IMR-90 (cell line): ENCODE data around the gene RUNX2. TPM values are rescaled to one million over a fixed set of nuclear protein-coding genes. Genes with fewer than 3 reads are reported as not detected.

Source experiments
- ATAC-seq: fragments of 200-7000 bp; cut with Tn5 transposase; 2 replicates; pipeline ENCODE4 v1.9.1; 2020; ENCODE audit warnings: low read depth, mild to moderate bottlenecking, moderate library complexity
- BruUV-seq: library from RNA; stranded (reverse); fragments of 400-500 nt; replicated peaks from 2 replicates; lab custom pipeline; 2021; lab: Mats Ljungman, UMichigan
- CTCF ChIA-PET: fragments of 300-600 bp; formaldehyde crosslinking; extraction: SDS; loops from one replicate; lab custom pipeline; 2021; ENCODE audit warnings: antibody characterized with exemption; lab: Yijun Ruan, JAX
- POLR2A ChIA-PET: fragments of 300-600 bp; sonication (Branson Sonifier 250); formaldehyde crosslinking; loops from one replicate; lab custom pipeline; 2022; ENCODE audit warnings: antibody characterized with exemption; ENCODE audit not compliant: unreplicated experiment; lab: Charles Lee
- DNase-seq: peaks from one replicate; pipeline ENCODE4 v3.0.0; 2013
- H2AFZ ChIP-seq: replicated peaks from 2 replicates; pipeline ENCODE3; 2013; ENCODE audit warnings: low read length, mild to moderate bottlenecking; ENCODE audit not compliant: poor library complexity
- H2AK5ac ChIP-seq: 2 replicates; pipeline ENCODE4 v1.6.1; 2013; ENCODE audit warnings: low read depth, low read length, inconsistent platforms
- H2AK9ac ChIP-seq: replicated peaks from 2 replicates; pipeline ENCODE3; 2013; ENCODE audit warnings: mild to moderate bottlenecking, low read depth, low read length, moderate library complexity; ENCODE audit not compliant: poor library complexity
- H2BK120ac ChIP-seq: 2 replicates; pipeline ENCODE4 v1.6.1; 2013; ENCODE audit warnings: low read depth, low read length, inconsistent platforms
- H2BK15ac ChIP-seq: 3 replicates; pipeline ENCODE4 v1.6.1; 2013; ENCODE audit warnings: low read depth, low read length, inconsistent platforms
- H2BK20ac ChIP-seq: 2 replicates; pipeline ENCODE4 v1.6.1; 2013; ENCODE audit warnings: low read depth, mild to moderate bottlenecking, inconsistent platforms, low read length, moderate library complexity
- H2BK5ac ChIP-seq: 2 replicates; pipeline ENCODE4 v1.6.1; 2013; ENCODE audit warnings: mild to moderate bottlenecking, low read depth, low read length, inconsistent platforms; ENCODE audit not compliant: poor library complexity, severe bottlenecking
- H3K14ac ChIP-seq: replicated peaks from 2 replicates; pipeline ENCODE4 v1.6.1; 2013; ENCODE audit warnings: low read depth, low read length, inconsistent platforms
- H3K18ac ChIP-seq: 2 replicates; pipeline ENCODE4 v1.6.1; 2013; ENCODE audit warnings: low read depth, low read length, control low read depth
- H3K23ac ChIP-seq: 2 replicates; pipeline ENCODE4 v1.6.1; 2013; ENCODE audit warnings: low read depth, low read length, inconsistent platforms
- H3K27ac ChIP-seq: 2 replicates; pipeline ENCODE4 v1.5.1; 2013; ENCODE audit warnings: mild to moderate bottlenecking, control low read depth, low read length; ENCODE audit not compliant: insufficient read depth
- H3K27me3 ChIP-seq: 2 replicates; pipeline ENCODE4 v1.6.1; 2013; ENCODE audit warnings: low read length; ENCODE audit not compliant: control insufficient read depth, insufficient read depth
- H3K36me3 ChIP-seq: 2 replicates; pipeline ENCODE4 v1.6.1; 2013; ENCODE audit warnings: low read length, mixed read lengths; ENCODE audit not compliant: control insufficient read depth, insufficient read depth
- H3K4ac ChIP-seq: 2 replicates; pipeline ENCODE4 v1.6.1; 2013; ENCODE audit warnings: low read depth, low read length, inconsistent platforms
- H3K4me1 ChIP-seq: 2 replicates; pipeline ENCODE4 v1.6.1; 2013; ENCODE audit warnings: low read length, mixed read lengths; ENCODE audit not compliant: control insufficient read depth, insufficient read depth
- H3K4me2 ChIP-seq: 2 replicates; pipeline ENCODE4 v1.6.1; 2013; ENCODE audit warnings: low read depth, mild to moderate bottlenecking, control low read depth, low read length, moderate library complexity
- H3K4me3 ChIP-seq: 2 replicates; pipeline ENCODE4 v1.5.1; 2013; ENCODE audit warnings: low read depth, mild to moderate bottlenecking, control low read depth, low read length, moderate library complexity; ENCODE audit not compliant: insufficient read depth
- H3K56ac ChIP-seq: 2 replicates; pipeline ENCODE4 v1.6.1; 2013; ENCODE audit warnings: low read length, inconsistent platforms; ENCODE audit not compliant: insufficient read depth; ENCODE audit errors: extremely low read depth
- H3K79me1 ChIP-seq, 2 experiments: 2 replicates each; pipeline ENCODE4 v1.6.1; 2013; ENCODE audit warnings: low read length in 2 of 2, inconsistent platforms in 1 of 2, low read depth in 1 of 2
- H3K9ac ChIP-seq: 2 replicates; pipeline ENCODE4 v1.6.1; 2013; ENCODE audit warnings: low read depth, low read length, control low read depth
- H3K9me1 ChIP-seq: 2 replicates; pipeline ENCODE4 v1.6.1; 2013; ENCODE audit warnings: low read length, inconsistent platforms; ENCODE audit not compliant: insufficient read depth
- H3K9me3 ChIP-seq: 2 replicates; pipeline ENCODE4 v1.6.1; 2013; ENCODE audit warnings: low read length; ENCODE audit not compliant: control insufficient read depth, insufficient read depth
- H4K20me1 ChIP-seq: 2 replicates; pipeline ENCODE4 v1.6.1; 2013; ENCODE audit warnings: low read length, inconsistent platforms; ENCODE audit not compliant: insufficient read depth
- H4K5ac ChIP-seq: 2 replicates; pipeline ENCODE4 v1.6.1; 2013; ENCODE audit warnings: mild to moderate bottlenecking, low read depth, low read length, control low read depth
- H4K8ac ChIP-seq, 2 experiments: 2 replicates each; pipeline ENCODE4 v1.6.1; 2013; ENCODE audit warnings: low read depth in 2 of 2, low read length in 2 of 2, control low read depth in 1 of 2, inconsistent platforms in 1 of 2
- H4K91ac ChIP-seq: 2 replicates; pipeline ENCODE4 v1.6.1; 2013; ENCODE audit warnings: low read depth, low read length, inconsistent platforms; ENCODE audit not compliant: insufficient read depth
- CEBPB ChIP-seq: IDR thresholded peaks from 2 replicates; pipeline ENCODE4 v1.6.1; 2012; ENCODE audit warnings: low read depth, low read length, improper control_type of control experiment
- CHD1 ChIP-seq: IDR thresholded peaks from 2 replicates; pipeline ENCODE4 v1.6.1; 2012; ENCODE audit warnings: low read depth, low read length, improper control_type of control experiment
- CTCF ChIP-seq: conservative IDR thresholded peaks from 2 replicates; pipeline ENCODE4 v1.5.1; 2012; ENCODE audit warnings: mild to moderate bottlenecking, low read depth, low read length, improper control_type of control experiment
- ELK1 ChIP-seq: fragments of 150-350 bp; IDR thresholded peaks from 2 replicates; pipeline ENCODE4 v1.6.1; 2016; ENCODE audit warnings: low read depth, mild to moderate bottlenecking, low read length, moderate library complexity, borderline replicate concordance
- MAFK ChIP-seq: IDR thresholded peaks from 2 replicates; pipeline ENCODE4 v1.6.1; 2012; ENCODE audit warnings: low read depth, low read length, improper control_type of control experiment
- NFE2L2 ChIP-seq: fragments of 150-350 bp; IDR thresholded peaks from 2 replicates; pipeline ENCODE4 v1.6.1; 2016; ENCODE audit warnings: low read depth, mild to moderate bottlenecking, low read length
- POLR2A ChIP-seq: IDR thresholded peaks from 2 replicates; pipeline ENCODE4 v1.6.1; 2012; ENCODE audit warnings: mild to moderate bottlenecking, low read depth, low read length
- RAD21 ChIP-seq: IDR thresholded peaks from 2 replicates; pipeline ENCODE4 v1.6.1; 2012; ENCODE audit warnings: low read length, improper control_type of control experiment
- RCOR1 ChIP-seq: IDR thresholded peaks from 2 replicates; pipeline ENCODE4 v1.6.1; 2012; ENCODE audit warnings: mild to moderate bottlenecking, low read length, improper control_type of control experiment; ENCODE audit not compliant: insufficient replicate concordance
- USF2 ChIP-seq: fragments of 150-350 bp; IDR thresholded peaks from 2 replicates; pipeline ENCODE4 v1.6.1; 2017; ENCODE audit warnings: mild to moderate bottlenecking, antibody characterized with exemption, low read length, low read depth
- WGBS, 2 experiments: methylation state at CpG; one replicate each; pipeline versions ENCODE4 v1.1.5 to v1.1.7; 2013; ENCODE audit warnings: missing lambda C conversion rate in 2 of 2; ENCODE audit not compliant: insufficient read length in 1 of 2; ENCODE audit errors: extremely low coverage in 2 of 2; 5-methylcytosine and 5-hydroxymethylcytosine counted together
- dilution Hi-C: fragments of 300-500 bp; cut with HindIII; formaldehyde crosslinking; loops from one replicate; pipeline ENCODE4 v1.14.3; 2018; ENCODE audit warnings: low sequenced_read_pairs; ENCODE audit not compliant: unreplicated experiment
- in situ Hi-C: fragments of 300-500 bp; cut with MboI; formaldehyde crosslinking; loops from 3 replicates; pipeline ENCODE4 v1.14.3; 2019; ENCODE audit warnings: low sequenced_read_pairs, inconsistent platforms, mixed read lengths
- intact Hi-C: fragments of 100-400 bp; cut with micrococcal nuclease; formaldehyde crosslinking; loops from 2 replicates; pipeline ENCODE4 v1.10.0; 2022
- polyA plus RNA-seq, 3 experiments: library from polyadenylated mRNA; depleted of rRNA; stranded (reverse); fragments of >200 nt; gene quantifications; 2 replicates each; pipeline ENCODE4 v1.2.3, GENCODE V29; 2012; ENCODE audit warnings: low replicate concordance in 1 of 3
- total RNA-seq: library from RNA; depleted of rRNA; stranded (reverse); fragments of >200 nt; gene quantifications from 2 replicates; pipeline ENCODE4 v1.2.3, GENCODE V29; 2012

Gene RUNX2
- total and polyA plus RNA-seq, 2 of the 4 experiments (the other 2 are of a cell fraction): 2.3 to 4.7 TPM

GRCh38 chr6:45314146-45314545 lies 14.0 kb upstream of the RUNX2 start:
- in situ Hi-C loops (no loop called here), dilution Hi-C loops (no loop called here), intact Hi-C loops (no loop called here)
- no peaks in the 10 kb centered on the region for H3K79me1 ChIP-seq
- H2BK15ac ChIP-seq: no peak overlapping the region
- BruUV-seq: no TSS peak
- CTCF ChIA-PET: no interaction called here
- TF ChIP-seq RAD21 (no peak), POLR2A (no peak), USF2 (no peak), MAFK (no peak), CHD1 (no peak), NFE2L2 (no peak), CEBPB (no peak), RCOR1 (no peak), ELK1 (no peak), CTCF (no peak)
- H3K27me3 ChIP-seq: no peaks in the 10 kb centered on the region
- no peak overlapping the region for H4K91ac ChIP-seq
- no peaks in the 10 kb centered on the region for H4K20me1 ChIP-seq
- no peak overlapping the region for H3K4me2 ChIP-seq
- H4K8ac ChIP-seq: no peak overlapping the region
- no peaks in the 10 kb centered on the region for H3K4me1 ChIP-seq
- H2AK9ac ChIP-seq: no peak overlapping the region
- H2BK20ac ChIP-seq: no peak overlapping the region
- no peaks in the 10 kb centered on the region for H3K9me1 ChIP-seq
- no peak overlapping the region for H3K4ac ChIP-seq
- H3K4me3 ChIP-seq: no peak overlapping the region
- H3K23ac ChIP-seq: no peak overlapping the region
- H3K14ac ChIP-seq: no peak overlapping the region
- POLR2A ChIA-PET: no interaction called here
- no peak overlapping the region for H2AFZ ChIP-seq
- DNase-seq (no peak), ATAC-seq (no peak)
- H2BK5ac ChIP-seq: no peak overlapping the region
- no peak overlapping the region for H2AK5ac ChIP-seq
- H4K5ac ChIP-seq: no peak overlapping the region
- no peak overlapping the region for H2BK120ac ChIP-seq
- H3K18ac ChIP-seq: no peak overlapping the region
- WGBS, 2 experiments: no CpG with 5 or more reads among the region's 5 CpGs
- H3K27ac ChIP-seq: no peak overlapping the region
- no peaks in the 10 kb centered on the region for H3K36me3 ChIP-seq
- H3K9ac ChIP-seq: no peak overlapping the region
- no peaks in the 10 kb centered on the region for H3K9me3 ChIP-seq
- H3K56ac ChIP-seq: no peak overlapping the region
